ENCODE data around the gene LHX3.

GRCh38 chr9:136202454-136203407 is 2.2 kb downstream of the LHX3 start:
- TF ChIP-seq CTCF (IDR thresholded peaks at IDR 0.05) (no peak), EZH2 (IDR thresholded peaks at IDR 0.05; ENCODE audit: borderline replicate concordance, insufficient read depth, low read depth, low read length, poor library complexity, severe bottlenecking) (peak; percentile 72)

Data from B cell (primary cell).